Stomach smooth muscle (tissue), 2 donors: ENCODE results near the gene PLD1.

Experiments used
- H3K27ac ChIP-seq: one replicate; pipeline ENCODE4 v1.7.0; 2013; ENCODE audit warnings: mild to moderate bottlenecking, low read length, inconsistent platforms
- H3K27me3 ChIP-seq, 2 donors: one replicate each; pipeline ENCODE4 v1.7.0; 2013; ENCODE audit warnings: low read length in 2 of 2; ENCODE audit not compliant: insufficient read depth in 2 of 2, control insufficient read depth in 1 of 2
- H3K36me3 ChIP-seq, 2 donors: one replicate each; pipeline ENCODE4 v1.7.0; 2013; ENCODE audit warnings: low read length in 2 of 2; ENCODE audit not compliant: control insufficient read depth in 2 of 2, insufficient read depth in 2 of 2
- H3K4me1 ChIP-seq: one replicate; pipeline ENCODE4 v1.7.0; 2013; ENCODE audit warnings: low read length; ENCODE audit not compliant: control insufficient read depth, insufficient read depth
- H3K4me3 ChIP-seq, 2 donors: one replicate each; pipeline ENCODE4 v1.7.0; 2013; ENCODE audit warnings: low read length in 2 of 2
- H3K9ac ChIP-seq, 2 donors: one replicate each; pipeline ENCODE4 v1.7.0; 2013; ENCODE audit warnings: low read length in 2 of 2, mild to moderate bottlenecking in 1 of 2
- H3K9me3 ChIP-seq, 2 donors: one replicate each; pipeline ENCODE4 v1.7.0; 2013; ENCODE audit warnings: low read length in 2 of 2; ENCODE audit not compliant: control insufficient read depth in 2 of 2
- donor health status: healthy.
- donor health status: Pancreatic carcinoma.

Gene PLD1

GRCh38 chr3:171660188-171660587 lies 150.1 kb downstream of the PLD1 start:
- Histone ChIP-seq H3K27me3 (no peaks in the 10 kb centered on the region), H3K9ac (no peak overlapping the region), H3K36me3 (no peaks in the 10 kb centered on the region), H3K4me3 (no peak overlapping the region), H3K27ac (no peak overlapping the region), H3K9me3 (no peaks in the 10 kb centered on the region), H3K4me1 (no peaks in the 10 kb centered on the region)

GRCh38 chr3:171658841-171659240 lies 151.4 kb downstream of the PLD1 start:
- Histone ChIP-seq H3K36me3 (no peaks in the 10 kb centered on the region), H3K27me3 (no peaks in the 10 kb centered on the region), H3K27ac (no peak overlapping the region), H3K9me3 (no peaks in the 10 kb centered on the region), H3K9ac (no peak overlapping the region), H3K4me1 (no peaks in the 10 kb centered on the region), H3K4me3 (no peak overlapping the region)

GRCh38 chr3:171654809-171655208 lies 155.5 kb downstream of the PLD1 start:
- Histone ChIP-seq H3K9ac (no peak overlapping the region), H3K4me3 (no peak overlapping the region), H3K27me3 (no peaks in the 10 kb centered on the region), H3K9me3 (no peaks in the 10 kb centered on the region), H3K27ac (no peak overlapping the region), H3K36me3 (no peaks in the 10 kb centered on the region), H3K4me1 (no peaks in the 10 kb centered on the region)

- no peaks in the 10 kb centered on the region for H3K36me3 ChIP-seq
- no peak overlapping the region for H3K4me3 ChIP-seq
- H3K9me3 ChIP-seq: no peaks in the 10 kb centered on the region
- H3K9ac ChIP-seq: no peak overlapping the region
- no peaks in the 10 kb centered on the region for H3K27me3 ChIP-seq
- H3K27ac ChIP-seq: no peak overlapping the region
- no peaks in the 10 kb centered on the region for H3K4me1 ChIP-seq
Observed at GRCh38 chr3:171654326-171654725, 156.0 kb downstream of the PLD1 start.

- Histone ChIP-seq H3K4me1 (no peaks in the 10 kb centered on the region), H3K4me3 (no peak overlapping the region), H3K9me3 (no peaks in the 10 kb centered on the region), H3K9ac (no peak overlapping the region), H3K27ac (no peak overlapping the region), H3K27me3 (no peaks in the 10 kb centered on the region), H3K36me3 (no peaks in the 10 kb centered on the region)
Observed at GRCh38 chr3:171653701-171654100, 156.6 kb downstream of the PLD1 start.

- no peak overlapping the region for H3K27ac ChIP-seq
- H3K36me3 ChIP-seq: no peaks in the 10 kb centered on the region
- H3K4me3 ChIP-seq: no peak overlapping the region
- H3K27me3 ChIP-seq: no peaks in the 10 kb centered on the region
- no peak overlapping the region for H3K9ac ChIP-seq
- no peaks in the 10 kb centered on the region for H3K9me3 ChIP-seq
- H3K4me1 ChIP-seq: no peaks in the 10 kb centered on the region
Observed at GRCh38 chr3:171652932-171653331, 157.4 kb downstream of the PLD1 start.

DNA sequence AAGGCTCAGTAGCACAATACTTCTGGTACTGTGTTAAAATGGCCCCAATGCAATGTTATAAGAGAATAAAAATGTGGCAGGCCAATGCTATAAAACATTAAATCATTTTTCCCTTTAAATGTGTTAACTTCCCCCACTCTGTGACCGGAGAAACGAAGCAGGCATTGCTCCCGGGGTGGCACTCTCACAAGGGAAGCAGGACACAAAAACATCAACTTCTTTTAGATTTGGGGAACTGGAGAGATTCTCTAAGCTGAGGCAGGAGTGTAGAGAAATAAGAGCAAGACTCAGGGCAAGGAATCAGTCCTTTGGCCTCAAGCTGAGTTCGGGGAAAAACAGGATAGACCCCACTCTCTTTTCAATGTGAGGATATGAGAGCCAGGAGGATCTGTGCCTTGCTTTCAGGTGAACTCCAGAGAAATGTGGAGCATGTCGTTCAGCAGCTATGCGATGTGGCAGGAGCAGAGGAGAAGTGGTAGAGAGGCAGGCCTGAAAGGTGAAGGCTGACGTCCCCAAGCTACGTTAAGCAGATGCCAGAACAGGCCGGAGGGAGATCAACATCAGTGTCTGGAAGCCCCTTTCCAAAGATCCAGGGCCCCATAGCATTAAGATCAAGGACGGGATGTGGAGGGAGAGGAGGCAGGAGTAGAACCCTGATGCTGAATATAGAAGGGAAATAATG lies 160.2 kb downstream of the PLD1 start:
- Histone ChIP-seq H3K27ac (no peak overlapping the region), H3K27me3 (no peaks in the 10 kb centered on the region), H3K4me1 (peaks cover 6% of the 10 kb centered on the region), H3K4me3 (no peak overlapping the region), H3K9me3 (no peaks in the 10 kb centered on the region), H3K9ac (no peak overlapping the region), H3K36me3 (no peaks in the 10 kb centered on the region)

GRCh38 chr3:171649267-171649666 lies 161.0 kb downstream of the PLD1 start:
- no peak overlapping the region for H3K9ac ChIP-seq
- peaks cover 6% of the 10 kb centered on the region for H3K4me1 ChIP-seq
- no peak overlapping the region for H3K4me3 ChIP-seq
- H3K27ac ChIP-seq: no peak overlapping the region
- H3K27me3 ChIP-seq: no peaks in the 10 kb centered on the region
- H3K36me3 ChIP-seq: no peaks in the 10 kb centered on the region
- H3K9me3 ChIP-seq: no peaks in the 10 kb centered on the region

- no peaks in the 10 kb centered on the region for H3K9me3 ChIP-seq
- H3K27ac ChIP-seq: no peak overlapping the region
- no peak overlapping the region for H3K9ac ChIP-seq
- no peaks in the 10 kb centered on the region for H3K36me3 ChIP-seq
- H3K27me3 ChIP-seq: no peaks in the 10 kb centered on the region
- H3K4me1 ChIP-seq: peaks cover 6% of the 10 kb centered on the region
- H3K4me3 ChIP-seq: no peak overlapping the region
Observed at GRCh38 chr3:171648069-171648468, 162.2 kb downstream of the PLD1 start.

DNA sequence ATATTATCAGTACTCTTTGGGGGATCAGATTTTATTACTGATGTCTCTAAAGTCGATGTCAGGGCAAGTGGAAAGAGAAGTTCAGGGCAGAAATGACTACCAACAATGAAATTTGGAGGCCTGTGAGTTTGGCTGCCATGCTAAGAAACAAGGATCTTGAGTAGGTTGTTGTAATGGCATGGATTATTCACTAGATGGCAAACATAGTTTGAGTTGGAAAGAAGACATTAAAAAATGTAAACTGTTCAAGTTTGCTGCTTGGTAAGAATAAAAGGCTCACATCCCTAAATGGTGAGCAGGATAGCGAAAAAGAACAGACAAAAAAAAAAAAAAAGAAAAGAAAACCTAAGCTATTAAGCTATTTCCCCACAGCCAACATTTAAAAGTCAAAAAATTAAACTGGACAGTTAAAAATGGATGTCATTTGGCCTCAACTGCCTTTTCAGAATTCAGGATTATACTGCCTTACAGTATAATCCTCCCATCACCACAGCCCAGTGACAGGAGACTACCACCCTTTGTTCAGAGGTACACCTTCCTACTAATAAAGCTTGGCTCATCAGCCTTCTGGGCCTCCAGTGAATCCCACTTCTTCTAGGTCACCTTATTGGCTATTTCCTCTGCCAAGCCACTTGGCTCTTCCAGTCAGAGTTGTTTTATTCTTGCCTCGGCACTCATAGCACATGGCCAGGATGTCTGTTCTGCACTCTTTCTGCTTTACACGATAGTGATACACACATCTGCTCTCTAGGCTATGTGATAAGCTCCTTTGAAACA lies 163.7 kb downstream of the PLD1 start:
- no peaks in the 10 kb centered on the region for H3K27me3 ChIP-seq
- H3K27ac ChIP-seq: no peak overlapping the region

GRCh38 chr3:171644681-171645080 lies 165.6 kb downstream of the PLD1 start:
- H3K9me3 ChIP-seq: no peaks in the 10 kb centered on the region
- peaks cover 6% of the 10 kb centered on the region for H3K4me1 ChIP-seq
- H3K27ac ChIP-seq: no peak overlapping the region
- H3K36me3 ChIP-seq: no peaks in the 10 kb centered on the region
- no peak overlapping the region for H3K9ac ChIP-seq
- H3K4me3 ChIP-seq: no peak overlapping the region
- no peaks in the 10 kb centered on the region for H3K27me3 ChIP-seq

More for the DNA sequence above, 163.7 kb downstream of the PLD1 start:
- no peaks in the 10 kb centered on the region for H3K9me3 ChIP-seq
- no peak overlapping the region for H3K4me3 ChIP-seq
- no peak overlapping the region for H3K9ac ChIP-seq
- peaks cover 6% of the 10 kb centered on the region for H3K4me1 ChIP-seq
- no peaks in the 10 kb centered on the region for H3K36me3 ChIP-seq
